ENCODE data around the gene ZFP36L2.

- TF ChIP-seq POLR2A (IDR thresholded peaks at IDR 0.05; ENCODE audit: low read length): no peak
- no peak for TF ChIP-seq GATA1 (IDR thresholded peaks at IDR 0.05; ENCODE audit: low read depth, low read length)
Measured at GRCh38 chr2:43220760-43221123, 5.7 kb downstream of the ZFP36L2 start.
